Glomerular visceral epithelial cell (primary cell): ENCODE results near the gene CSRNP3.
A peak's percentile ranks its signal among the peaks of the same experiment; 100 is the strongest.

ENCODE experiments used
- DNase-seq: peaks from one replicate; pipeline ENCODE4 v3.0.0-alpha.2; 2016; ENCODE audit errors: extremely low spot score

Gene CSRNP3, protein sequence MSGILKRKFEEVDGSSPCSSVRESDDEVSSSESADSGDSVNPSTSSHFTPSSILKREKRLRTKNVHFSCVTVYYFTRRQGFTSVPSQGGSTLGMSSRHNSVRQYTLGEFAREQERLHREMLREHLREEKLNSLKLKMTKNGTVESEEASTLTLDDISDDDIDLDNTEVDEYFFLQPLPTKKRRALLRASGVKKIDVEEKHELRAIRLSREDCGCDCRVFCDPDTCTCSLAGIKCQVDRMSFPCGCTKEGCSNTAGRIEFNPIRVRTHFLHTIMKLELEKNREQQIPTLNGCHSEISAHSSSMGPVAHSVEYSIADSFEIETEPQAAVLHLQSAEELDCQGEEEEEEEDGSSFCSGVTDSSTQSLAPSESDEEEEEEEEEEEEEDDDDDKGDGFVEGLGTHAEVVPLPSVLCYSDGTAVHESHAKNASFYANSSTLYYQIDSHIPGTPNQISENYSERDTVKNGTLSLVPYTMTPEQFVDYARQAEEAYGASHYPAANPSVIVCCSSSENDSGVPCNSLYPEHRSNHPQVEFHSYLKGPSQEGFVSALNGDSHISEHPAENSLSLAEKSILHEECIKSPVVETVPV

DNA sequence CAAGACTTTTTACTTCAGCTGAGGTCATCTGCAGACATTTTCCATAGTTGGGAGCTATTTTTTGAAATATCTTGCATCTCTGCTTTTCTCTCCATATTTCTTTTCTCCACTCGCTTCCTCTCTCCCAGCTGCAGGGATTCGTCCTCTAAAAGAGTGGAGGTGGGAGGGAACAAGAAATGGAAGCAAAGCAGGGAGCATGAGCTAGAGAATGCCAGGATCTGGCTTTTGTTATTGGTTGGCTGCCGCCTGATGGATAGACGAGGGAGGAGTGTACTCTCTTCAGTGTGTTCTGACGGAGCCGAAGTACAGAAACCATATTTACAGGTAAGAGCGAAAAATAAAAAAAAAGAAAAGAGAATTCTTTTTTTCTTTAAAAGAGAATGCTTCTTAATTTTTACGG, at the start of gene CSRNP3:
Gene CSRNP3 (plus strand): TSS at position 282 of the 400 bp plus-strand sequence. CDS start 125,368 bp downstream, outside the sequence.
- peak; percentile 89 for DNase-seq

DNA sequence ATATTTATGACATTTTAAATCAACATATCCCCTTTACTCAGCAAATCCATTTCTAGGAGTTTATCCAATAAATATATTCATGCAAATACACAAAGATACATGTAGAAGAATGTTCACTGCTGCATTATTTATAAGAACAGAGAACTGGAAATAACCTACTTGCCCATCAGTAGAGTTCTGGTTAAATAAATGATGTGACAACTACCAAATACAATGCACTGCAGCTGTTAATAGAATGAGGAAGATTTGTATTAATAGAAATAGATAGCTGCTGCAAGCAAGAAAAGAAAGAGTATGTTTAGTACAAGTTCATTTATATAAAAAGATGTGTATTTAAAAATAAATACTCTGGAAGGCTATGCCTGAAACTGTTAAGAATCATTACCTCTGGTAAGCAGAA, 49.3 kb upstream of the CSRNP3 start:
- no peak for DNase-seq

- no peak for DNase-seq
Observed at GRCh38 chr2:165423081-165423480, 46.4 kb upstream of the CSRNP3 start.

GRCh38 chr2:165425556-165425955, 43.9 kb upstream of the CSRNP3 start:
- no peak for DNase-seq

- DNase-seq = no peak
Observed at GRCh38 chr2:165427686-165428085, 41.8 kb upstream of the CSRNP3 start.

DNA sequence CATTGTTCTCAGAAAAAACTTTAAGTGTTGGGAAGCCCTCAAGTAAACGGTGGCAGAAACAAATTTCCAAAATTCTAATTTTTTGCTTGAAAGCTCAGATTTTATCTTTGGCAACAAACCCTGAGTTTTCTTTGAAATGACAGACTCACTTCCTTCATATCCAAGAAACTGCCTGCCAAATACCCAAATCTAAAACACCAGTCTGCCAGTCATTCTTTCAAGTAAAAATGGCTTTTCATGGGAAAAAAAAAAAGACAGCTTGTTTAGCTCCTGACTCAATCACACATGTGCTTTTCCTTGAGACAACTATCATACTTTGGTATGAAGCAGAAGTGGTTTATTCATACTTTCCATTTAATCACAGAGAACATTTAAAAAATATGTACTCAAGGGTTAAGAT, 40.6 kb upstream of the CSRNP3 start:
- no peak for DNase-seq

GRCh38 chr2:165431014-165431413, 38.5 kb upstream of the CSRNP3 start:
- DNase-seq = no peak

DNA sequence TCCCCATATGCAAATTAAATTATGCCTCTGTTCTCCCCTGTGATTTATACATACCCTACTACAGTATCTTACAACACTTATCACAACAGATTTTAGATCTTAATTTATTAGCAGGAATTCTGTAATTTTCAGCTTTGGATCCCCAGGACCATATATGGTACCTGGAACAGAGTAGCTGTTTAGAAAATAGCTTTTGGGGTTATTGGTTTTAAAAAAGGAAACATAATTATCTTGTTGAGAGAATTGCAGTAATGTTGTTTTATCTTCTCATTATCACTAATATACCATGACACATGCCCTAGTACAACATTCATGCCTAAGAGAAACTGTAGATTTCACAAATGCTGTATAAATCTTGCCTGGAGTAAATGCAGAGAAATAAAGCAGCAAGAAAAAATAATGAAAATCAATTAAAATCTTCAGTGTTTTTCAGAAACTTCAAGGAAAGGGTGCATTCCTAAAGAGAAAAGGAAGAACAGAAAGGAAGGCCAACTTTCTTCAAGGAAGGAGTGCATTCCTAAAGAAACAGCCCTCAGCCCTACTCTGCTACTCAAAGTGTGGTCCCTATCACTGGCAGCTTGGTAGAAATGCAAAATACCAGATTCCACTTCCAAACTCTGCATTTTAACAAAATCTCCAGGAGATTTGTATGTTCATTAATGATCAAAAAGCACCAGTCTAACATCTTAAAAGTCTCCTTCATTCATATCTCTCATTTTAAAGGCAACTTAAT, 37.1 kb upstream of the CSRNP3 start:
- DNase-seq = no peak

DNA sequence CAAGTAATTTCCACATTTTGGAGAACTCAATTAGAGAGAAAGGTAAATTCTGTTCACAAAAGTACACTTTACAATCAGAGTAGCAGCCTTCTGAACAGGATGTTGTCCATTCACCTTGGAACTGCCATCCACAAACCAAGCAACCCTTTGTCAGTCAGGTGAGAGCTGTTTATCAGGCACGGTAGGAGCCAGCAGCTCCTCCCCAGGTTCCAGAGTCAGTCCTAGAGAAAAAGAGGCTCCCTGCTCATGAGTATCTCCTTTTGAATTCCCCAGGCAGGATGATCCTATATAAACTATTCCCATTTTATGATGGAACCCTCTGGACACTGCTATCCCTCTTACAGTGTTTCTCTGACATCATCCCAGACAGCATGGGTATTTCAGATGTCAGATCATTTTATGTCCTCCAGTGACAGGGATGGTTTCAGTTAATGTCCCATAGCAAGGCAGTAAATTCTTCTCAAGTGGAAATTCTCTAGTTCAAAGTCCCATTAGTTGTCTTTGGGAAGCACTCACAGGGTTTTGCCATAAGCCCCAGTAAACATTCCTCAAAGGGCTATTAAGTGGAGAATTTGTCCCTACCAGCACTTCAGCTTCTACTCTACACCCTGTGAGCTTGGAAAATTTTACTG, 34.5 kb upstream of the CSRNP3 start:
- DNase-seq = no peak

DNA sequence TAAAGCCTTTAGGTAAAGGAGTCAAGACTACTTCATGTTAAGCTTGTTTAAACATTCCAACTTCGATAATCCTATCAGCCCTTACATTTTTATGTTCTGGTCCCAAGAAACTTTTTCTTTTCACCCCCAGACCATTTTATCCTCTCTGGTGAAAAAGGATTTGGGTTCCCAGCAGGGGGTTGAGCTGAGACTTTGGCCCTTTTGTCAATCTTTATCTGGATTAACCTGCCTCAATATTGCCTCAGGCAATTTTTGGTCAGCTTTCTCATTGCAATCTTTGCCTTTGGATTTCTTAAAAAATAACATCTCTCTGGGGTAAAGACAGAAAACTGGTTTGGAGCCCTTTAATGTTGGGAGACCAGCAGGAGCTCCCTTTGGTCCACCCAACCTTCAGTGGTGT, 33.9 kb upstream of the CSRNP3 start:
- no peak for DNase-seq

- DNase-seq = no peak
Observed at GRCh38 chr2:165436559-165436958, 32.9 kb upstream of the CSRNP3 start.

DNA sequence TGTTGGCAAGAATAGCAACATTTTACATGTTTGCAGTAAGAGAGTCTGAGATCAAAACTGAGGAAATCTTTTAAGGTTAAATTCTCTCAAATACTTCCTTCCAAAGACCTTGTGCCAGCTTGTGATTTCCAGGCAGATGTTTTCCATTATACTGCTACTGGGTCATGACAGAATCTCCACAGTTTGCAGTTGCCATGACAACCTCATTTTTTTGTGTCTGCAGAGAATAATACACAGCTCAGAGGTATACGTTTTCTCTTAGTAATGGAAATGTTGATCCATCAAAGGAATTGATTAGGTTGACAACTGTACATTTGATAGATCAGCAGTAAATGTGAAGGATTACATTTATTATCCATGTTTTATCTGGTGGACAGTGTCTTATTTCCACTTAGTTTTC, 29.1 kb upstream of the CSRNP3 start:
- peak; percentile 13 for DNase-seq

DNA sequence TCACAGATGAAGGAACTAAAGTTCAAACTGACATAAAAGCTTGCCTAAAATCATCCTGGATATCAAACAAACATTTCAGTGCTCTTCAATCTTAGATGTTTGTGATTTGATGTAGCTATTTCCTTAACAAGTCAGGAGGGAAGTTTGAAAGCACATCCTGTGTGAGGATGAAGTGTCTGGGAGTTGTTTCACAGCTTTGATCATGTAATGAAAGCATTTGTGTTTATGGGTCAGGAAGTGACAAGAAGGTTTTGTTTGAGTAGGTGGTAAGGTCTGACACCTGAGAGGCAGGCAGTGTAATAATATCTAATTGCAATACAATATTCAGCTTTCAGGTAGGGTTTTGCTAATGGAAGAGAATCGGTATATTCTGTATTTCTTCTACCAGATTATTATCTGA, 26.0 kb upstream of the CSRNP3 start:
- no peak for DNase-seq

DNA sequence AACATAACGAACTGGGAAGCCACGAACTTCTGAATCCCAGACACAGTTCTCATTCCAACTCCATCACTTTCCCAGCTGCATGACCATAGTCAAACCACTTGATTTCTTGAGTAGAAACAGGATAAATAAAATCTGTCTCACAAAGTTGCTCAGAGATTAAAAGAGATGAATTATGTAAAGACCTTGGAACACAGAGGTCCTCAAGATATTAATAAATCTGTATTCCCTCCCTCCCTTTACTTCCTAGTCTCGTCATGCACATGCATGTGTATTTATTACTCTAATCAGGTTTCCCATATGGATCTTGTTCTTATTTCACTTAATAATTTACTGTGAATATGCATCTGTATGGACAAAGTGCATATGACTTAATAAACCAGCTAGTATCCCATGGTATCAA, 21.1 kb upstream of the CSRNP3 start:
- no peak for DNase-seq

GRCh38 chr2:165450156-165450555, 19.3 kb upstream of the CSRNP3 start:
- no peak for DNase-seq

GRCh38 chr2:165452327-165452726, 17.2 kb upstream of the CSRNP3 start:
- DNase-seq = no peak

GRCh38 chr2:165453561-165454094, 15.9 kb upstream of the CSRNP3 start:
- no peak for DNase-seq

DNA sequence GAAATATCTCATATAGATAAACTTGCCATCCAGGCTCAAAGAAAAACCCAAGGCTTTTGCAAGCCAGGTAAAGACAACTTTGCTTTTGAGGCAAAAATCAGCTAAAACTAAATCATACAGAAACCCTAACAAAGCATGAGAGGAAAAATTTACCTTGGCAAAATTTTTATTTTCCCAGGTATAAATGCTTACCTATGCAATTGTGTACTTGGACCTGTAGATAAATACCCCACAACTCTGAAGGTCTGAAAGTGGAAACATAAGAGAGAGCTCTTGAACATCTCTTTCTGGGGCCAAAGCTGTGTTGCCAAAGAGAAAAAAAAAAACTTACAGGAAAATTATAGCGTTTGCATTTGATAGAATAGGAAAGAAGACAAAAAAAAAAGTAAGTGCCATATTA, 14.6 kb upstream of the CSRNP3 start:
- no peak for DNase-seq

DNA sequence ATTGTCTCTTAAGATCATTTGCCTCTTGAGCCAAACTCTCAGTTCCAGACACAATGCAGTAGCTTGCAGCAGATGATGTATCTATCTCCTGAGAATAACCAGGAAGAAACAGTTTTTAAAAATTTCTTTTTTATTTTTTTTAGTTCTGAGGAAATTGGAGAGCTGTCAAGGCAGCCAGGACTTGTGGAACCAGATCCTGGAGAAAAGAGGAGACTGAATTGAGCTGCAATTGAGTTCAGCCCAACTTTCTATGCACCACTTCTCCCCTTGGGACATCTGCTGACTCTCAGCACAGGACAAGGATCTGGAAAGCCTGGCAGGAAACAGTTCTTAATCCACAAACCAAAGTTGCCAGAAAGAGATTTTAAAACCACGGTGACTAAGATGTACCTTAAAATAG, 13.5 kb upstream of the CSRNP3 start:
- no peak for DNase-seq

DNA sequence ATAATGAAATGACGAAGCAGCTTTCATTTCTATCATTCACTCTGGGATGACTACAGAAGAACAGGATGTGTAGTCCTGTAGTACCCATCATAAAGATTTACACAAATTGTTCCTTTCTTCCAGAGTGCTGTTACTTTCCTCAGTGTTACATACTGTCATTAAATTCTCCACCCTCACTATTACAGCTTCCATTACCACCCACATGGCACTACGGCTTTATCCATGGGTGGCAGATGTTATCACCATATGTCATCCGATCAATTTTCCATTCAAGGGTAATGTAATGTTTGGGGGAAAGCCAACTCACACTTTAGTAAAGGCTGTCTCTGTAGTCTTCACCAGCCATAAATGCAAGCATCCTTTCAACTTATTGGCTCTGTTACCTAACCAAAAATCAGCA, 7.1 kb upstream of the CSRNP3 start:
- no peak for DNase-seq

DNA sequence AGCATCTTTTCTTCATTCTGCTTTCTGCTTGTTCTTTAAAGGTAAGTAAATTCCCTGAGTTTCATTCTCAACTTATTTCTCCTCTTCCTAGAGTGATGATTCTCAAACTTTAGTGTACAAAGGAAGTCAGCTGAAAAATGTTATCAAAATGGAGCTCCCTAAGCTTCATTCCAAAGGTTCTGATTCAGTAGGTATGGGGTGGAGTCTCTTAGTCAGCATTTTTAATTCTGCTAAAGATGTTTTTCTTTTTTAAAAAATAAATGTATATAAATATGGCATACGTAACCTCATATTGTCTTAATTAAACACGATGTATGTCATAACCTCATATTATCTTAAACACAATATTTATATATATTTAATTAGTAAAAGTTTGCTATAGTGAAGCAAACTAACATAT, 3.1 kb upstream of the CSRNP3 start:
- DNase-seq = no peak

DNA sequence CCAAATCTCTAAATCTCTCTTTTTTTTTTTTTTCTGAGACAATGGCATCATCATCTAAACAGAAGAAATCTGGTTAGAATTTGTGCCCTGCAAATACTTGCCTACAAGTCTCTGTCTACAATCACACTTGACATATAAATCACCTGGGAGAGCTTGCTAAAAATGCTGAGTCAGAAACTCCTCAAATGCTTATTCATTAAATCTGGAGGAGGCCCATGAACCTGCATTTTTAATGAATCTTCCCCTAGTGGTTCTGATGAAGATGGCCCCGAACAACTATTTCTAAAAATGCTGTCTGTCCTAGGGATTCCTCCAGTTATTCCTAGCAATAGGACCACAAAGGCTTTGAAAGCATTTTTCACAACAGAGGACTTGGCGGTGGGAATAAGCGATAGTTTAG, 1.6 kb upstream of the CSRNP3 start:
- no peak for DNase-seq
